Pons (tissue), 1 donor: ENCODE measurements around the gene PPP6C.
A peak's percentile ranks its signal among the peaks of the same experiment; 100 is the strongest.
"Not testable (repeated sequence)": the region's sequence is repeated elsewhere in the genome, so short reads cannot be mapped to it uniquely, and the experiment has no call there.

Experiments used
- DNase-seq: peaks from one replicate; pipeline ENCODE4 v3.0.0-alpha.2; 2016; ENCODE audit warnings: low spot score

PPP6C gene

GRCh38 chr9:125181756-125182155, 7.8 kb downstream of the PPP6C start:
- not testable (repeated sequence) for DNase-seq

DNA sequence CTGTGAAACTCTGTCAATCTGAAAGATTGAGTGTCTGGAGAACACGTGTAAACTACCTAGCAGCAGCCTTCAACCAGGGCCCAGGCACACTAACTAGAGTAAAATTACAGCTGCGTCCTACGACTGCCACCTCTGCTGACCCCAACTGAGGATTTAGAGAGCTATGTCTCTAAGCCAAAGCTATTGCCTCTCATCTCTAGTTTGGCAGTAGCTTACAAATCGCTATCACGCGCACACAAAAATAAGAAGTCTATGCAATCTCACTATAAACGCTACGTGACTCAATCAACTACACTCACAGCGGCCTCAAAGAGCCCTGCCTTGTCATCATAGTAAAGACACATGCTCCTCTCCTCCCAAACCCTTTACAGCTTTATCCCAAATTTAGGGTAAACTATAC, 8.7 kb downstream of the PPP6C start:
- DNase-seq = no peak

- not testable (repeated sequence) for DNase-seq
Measured at GRCh38 chr9:125179776-125180175, 9.8 kb downstream of the PPP6C start.

- DNase-seq = no peak
Measured at GRCh38 chr9:125177888-125178287, 11.7 kb downstream of the PPP6C start.

DNA sequence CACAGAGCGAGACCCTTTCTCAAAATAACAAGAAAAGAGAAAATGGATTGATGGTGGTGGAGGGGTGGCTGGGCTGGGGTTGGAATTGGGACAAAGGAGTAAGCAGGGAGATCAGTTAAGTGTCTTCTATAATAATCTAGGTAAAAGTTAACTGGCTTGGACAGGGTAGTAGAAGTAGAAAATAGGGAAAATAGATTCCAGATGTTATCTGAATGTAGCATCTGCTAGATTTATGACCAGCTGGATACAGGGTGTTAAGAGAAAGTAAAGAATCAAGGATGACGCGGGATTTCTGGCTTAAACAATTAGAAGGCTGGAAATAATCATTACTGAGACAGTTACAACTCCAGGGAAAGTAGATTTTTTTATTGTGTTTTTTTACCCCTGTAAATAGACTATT, 13.0 kb downstream of the PPP6C start:
- no peak for DNase-seq

DNA sequence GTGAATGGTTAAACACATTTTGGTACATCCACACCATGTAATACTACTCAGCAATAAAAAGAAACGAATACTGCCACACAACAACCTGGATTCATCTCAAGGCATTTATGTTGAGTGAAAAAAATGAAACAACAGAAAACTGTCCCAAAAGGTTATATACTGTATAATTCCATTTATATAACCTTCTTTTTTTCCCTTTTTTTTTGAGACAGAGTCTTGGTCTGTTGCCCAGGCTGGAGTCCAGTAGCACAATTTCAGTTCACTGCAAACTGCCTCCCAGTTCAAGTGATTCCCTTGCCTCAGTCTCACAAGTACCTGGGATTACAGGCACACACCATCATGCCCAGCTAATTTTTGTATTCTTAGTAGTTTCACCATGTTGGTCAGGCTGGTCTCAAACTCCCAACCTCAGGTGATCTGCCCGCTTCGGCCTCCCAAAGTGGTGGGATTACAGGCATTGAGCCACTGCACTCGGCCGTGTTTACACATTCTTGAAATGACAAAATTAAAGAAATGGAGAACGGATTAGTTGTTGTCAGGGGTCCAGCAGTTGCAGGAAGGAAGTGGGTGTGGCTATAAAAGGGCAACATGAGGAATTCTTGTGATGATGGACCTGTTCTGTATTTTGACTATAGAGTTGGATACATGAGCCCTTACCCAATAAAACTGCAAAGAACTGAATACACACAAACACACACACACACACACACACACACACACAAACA, 17.4 kb downstream of the PPP6C start:
- DNase-seq = no peak

- DNase-seq = no peak
Measured at GRCh38 chr9:125169895-125170294, 19.7 kb downstream of the PPP6C start.

DNA sequence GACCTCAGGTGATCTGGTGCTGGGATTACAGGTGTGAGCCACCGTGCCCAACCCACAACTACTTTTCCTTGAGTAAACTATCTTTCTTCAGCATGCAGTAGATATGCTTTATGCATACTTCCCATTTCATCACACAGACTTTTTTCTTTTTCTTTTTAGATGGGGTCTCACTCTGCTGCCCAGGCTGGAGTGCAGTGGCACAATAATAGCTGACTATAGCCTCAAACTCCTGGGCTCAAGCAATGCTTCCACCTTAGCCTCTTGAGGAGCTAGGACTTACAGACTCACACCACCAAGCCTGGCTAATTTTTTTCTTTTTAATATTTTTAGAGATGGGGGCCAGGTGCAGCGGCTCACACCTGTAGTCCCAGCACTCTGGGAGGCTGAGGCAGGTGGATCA, 22.8 kb downstream of the PPP6C start:
- no peak for DNase-seq

DNA sequence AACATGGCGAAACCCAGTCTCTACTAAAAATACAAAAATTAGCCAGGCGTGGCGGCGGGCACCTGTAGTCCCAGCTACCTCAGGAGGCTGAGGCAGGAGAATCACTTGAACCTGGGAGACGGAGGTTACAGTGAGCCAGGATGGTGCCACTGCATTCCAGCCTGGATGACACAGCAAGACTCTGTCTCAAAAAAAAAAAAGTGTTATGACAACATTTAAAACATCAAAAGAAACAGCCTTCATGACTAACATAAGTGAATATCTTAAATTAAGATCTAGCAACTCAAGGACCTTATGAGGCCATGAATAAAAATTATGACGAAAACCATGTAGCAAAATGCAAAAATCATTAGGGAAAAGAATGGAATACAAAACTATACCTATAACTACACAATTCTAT, 26.7 kb downstream of the PPP6C start:
- not testable (repeated sequence) for DNase-seq

DNA sequence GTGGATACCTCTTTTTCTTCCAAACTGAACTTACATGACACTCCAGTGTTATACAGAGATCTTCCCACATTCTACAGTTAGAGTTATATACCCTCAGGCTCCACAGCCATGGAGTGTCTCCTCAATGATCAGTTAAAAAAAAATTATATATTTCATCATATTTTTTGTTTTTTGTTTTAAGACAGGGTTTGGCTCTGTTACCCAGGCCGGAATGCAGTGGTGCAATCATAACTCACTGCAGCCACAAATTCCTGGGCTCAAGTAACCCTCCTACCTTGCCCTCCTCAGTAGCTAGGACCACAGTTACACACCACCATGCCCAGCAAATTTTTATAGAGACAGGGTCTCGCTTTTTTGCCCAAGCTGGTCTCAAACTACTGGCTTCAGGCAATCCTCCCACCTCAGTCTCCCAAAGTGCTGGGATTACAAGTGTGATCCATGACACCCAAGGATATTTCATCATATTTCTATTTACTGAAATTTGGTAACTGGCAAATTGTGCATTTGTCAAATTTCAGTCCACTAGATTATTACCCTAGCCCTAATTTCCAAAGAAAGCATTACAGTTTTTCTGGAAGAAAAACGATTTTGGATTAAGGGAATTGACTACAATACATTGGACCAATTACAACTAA, 28.2 kb downstream of the PPP6C start:
- DNase-seq = no peak

DNA sequence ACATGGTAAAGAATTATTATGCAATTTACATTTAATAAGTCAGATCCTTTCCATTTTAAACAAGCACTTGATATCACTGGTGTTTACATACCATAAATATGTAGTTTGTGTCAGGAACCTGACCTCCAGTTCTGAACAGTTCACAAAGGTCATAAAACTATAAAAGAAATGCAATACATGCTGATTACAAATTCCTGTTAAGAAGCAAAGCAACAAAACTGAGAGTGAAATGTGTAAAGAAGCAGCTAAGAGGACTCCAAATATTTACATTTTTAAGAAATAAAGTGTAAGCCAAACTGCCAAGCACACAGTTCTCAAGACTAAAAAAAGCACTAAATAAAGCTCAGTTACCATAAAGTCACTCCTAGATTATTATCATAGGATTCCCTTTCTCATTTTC, 28.9 kb downstream of the PPP6C start:
- DNase-seq = no peak

- DNase-seq = no peak
Measured at GRCh38 chr9:125156551-125156950, 33.1 kb downstream of the PPP6C start.

DNA sequence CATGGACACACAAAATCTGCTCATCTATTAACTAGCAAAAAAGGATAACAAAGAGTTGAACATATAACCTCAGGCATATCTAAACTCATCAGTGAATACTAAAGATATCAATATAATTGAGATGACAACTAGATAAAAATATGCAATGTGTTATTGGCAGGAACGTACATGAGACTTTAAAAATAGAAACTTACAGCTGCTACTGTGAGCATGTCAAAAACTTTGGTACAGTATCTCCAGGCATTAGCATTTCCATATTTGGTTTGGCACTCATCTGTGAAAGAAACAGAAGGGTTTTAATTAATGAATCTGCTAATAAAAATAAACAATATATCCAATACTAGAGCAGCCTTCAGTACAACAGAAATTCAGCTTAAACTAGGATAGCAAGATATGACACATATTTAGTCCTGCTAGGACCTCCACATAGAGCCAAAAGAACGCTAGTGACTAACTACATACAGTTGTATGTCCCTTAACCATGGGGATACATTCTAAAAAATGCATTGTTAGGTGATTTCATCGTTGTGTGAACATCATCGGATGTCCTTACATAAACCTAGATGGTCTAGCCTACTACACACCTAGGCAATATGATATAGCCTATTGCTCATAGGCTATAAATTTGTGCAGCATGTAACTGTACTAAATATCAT, 35.8 kb downstream of the PPP6C start:
- DNase-seq = no peak

- no peak for DNase-seq
Measured at GRCh38 chr9:125151730-125152129, 37.9 kb downstream of the PPP6C start.

GRCh38 chr9:125150349-125151245, 39.0 kb downstream of the PPP6C start:
- DNase-seq = no peak

- DNase-seq = no peak
Measured at GRCh38 chr9:125147401-125147951, 42.1 kb downstream of the PPP6C start.

GRCh38 chr9:125146247-125146646, 43.4 kb downstream of the PPP6C start:
- no peak for DNase-seq

DNA sequence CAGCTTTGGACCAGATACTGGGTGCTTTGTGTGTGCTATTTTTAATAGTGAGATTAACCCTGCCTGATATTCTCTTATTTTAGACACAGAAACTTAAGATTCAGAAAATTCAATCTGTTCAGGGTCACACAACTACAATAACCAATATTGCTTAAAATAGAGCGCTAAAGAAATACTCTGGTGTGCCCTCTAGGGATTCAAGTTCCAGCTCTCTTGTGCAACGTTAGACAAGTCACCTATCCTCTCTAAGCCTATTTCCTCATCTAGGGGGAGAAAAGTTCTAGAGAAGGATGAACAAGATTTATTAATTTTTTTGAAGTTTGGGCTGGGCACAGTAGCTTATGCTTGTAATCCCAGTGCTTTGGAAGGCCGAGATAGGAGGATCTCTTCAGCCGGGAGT, 44.2 kb downstream of the PPP6C start:
- no peak for DNase-seq

DNA sequence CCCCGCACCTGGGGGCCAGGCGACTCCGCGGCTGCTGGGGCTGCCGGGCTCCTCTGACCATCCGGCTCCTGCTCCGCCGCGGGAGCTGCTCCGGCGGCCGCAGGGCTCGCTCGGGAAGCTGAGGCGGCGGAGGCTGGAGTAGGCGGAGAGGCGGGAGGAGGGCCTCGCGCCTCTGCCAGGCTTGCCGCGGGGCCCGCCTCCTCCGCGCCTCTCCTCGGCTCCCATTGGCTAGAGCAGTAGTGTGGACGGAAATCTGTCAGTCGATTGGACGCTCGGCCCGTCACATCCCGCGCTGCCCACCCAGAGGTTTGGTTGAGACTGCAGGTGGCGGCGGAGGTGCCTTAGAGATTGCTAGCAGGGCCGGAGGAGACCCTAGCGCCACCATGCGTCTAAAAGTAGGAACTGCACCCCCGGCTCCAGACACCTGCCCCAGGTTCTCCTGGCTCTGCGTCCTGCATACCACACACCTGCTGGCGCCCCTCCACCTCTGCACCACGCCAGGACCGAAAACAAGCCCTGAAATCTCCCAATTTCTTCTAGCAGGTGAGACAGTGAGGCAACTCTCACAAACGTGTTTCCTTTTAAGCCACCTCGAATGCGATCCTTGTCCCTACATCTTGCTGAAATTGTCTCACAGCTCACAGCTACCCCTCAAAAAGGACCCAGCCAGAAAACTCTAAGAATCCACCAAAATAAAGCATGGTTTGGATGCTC, 46.1 kb downstream of the PPP6C start, which contains the start of gene SCAI:
Gene SCAI, minus strand, starts transcription at position 152 of the 714 bp plus-strand sequence. Its CDS starts 91 bp downstream, at position 61.
- peak; percentile 98 for DNase-seq

GRCh38 chr9:125142560-125143376, 46.8 kb downstream of the PPP6C start:
- no peak for DNase-seq
